GM18907 (cell line): Measurements from ENCODE around the gene OSCAR.

Experiments used
- ATAC-seq: cut with Tn5 transposase; IDR thresholded peaks from one replicate; pipeline ENCODE4 v1.9.1; 2021; ENCODE audit warnings: mild to moderate bottlenecking, moderate library complexity; ENCODE audit not compliant: unreplicated experiment

The OSCAR gene, protein sequence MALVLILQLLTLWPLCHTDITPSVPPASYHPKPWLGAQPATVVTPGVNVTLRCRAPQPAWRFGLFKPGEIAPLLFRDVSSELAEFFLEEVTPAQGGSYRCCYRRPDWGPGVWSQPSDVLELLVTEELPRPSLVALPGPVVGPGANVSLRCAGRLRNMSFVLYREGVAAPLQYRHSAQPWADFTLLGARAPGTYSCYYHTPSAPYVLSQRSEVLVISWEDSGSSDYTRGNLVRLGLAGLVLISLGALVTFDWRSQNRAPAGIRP

DNA sequence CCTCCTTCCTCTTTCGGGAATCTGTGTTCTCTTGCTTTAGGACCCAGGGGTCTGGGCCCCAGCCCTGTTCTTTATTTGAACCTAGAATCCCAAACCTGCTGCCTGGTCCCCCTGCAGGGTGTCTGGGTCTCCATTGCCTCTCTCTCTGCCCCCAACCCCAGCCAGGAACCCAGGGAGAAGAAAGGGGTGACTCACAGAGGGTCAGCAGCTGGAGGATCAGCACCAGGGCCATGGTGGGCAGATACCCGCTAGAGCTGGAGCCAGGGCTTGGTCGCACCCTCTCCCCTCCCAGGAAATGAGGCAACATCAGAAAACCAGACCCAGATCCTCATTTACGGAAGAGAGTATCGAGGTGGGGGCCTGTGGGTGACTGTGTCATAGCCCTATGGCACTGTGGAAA is at the start of gene OSCAR:
OSCAR (minus strand) TSS at position 243 of the 400 bp plus-strand sequence; CDS start at position 232, 11 bp downstream.
- no peak for ATAC-seq

DNA sequence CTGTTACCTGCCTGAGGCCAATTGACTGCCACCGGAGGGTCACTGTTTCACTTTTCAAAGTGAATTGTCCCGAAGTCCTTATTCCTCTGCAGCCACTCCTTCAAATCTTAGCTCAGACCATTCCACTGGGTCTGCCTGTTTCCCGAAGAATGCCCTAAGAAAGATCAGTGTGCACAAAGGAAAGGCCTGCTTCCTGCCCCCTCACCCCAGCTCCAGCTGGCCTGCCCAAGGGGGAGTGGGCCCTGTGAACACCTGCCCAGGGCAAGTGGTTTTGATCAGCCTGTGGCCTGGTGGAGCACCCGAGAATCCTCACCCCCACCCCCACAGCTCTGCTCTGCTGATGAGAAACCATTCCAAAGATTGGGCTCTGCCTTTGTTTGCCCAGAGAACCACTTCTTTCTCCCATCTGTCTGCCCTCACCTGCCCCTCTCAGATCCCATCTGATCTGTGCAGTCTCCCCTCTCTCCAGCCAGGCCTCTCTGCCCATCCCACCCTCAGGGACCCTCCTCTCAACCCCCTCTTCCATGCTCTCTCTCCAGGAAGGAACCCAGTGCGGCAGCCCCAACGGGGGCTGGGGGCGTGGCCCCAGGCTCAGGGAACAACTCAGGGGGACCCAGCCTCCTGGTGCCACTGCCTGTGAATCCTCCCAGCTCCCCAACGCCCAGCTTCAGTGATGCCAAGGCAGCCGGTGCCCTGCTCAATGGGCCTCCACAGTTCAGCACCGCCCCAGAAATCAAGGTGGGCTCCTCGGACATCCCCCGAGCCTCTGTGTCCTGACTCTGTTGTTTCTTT is 48.6 kb upstream of the OSCAR start:
- ATAC-seq, result no peak

DNA sequence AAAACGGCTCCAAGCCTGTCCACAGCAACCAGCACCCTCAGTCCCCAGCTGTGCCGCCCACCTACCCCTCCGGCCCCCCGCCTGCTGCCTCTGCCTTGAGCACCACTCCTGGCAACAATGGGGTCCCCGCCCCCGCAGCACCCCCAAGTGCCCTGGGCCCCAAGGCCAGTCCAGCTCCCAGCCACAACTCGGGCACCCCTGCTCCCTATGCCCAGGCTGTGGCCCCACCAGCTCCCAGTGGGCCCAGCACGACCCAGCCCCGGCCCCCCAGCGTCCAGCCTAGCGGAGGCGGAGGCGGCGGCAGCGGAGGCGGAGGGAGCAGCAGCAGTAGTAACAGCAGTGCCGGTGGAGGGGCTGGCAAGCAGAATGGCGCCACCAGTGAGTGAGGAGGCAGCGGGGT is 47.6 kb upstream of the OSCAR start:
- no peak for ATAC-seq

DNA sequence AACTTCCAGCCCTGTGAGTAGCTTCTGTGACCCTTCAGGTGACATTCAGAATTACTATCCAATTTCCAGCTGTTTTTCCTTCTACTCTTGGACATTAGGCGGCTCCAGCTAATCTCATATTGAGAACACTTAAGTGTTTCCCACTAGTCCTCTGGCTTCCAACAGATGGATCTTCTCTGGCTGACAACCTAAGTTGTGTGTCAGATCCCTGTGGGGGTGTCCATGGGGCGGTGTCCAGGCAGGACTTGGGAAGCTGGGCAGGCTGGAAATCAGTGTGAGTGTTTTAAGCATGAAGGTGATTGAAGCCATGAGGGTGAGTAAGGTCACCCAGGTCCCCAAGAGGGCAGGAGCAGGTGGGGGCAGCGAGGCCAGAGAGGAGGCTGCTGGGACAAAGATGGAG is 47.1 kb upstream of the OSCAR start:
- ATAC-seq, result no peak

DNA sequence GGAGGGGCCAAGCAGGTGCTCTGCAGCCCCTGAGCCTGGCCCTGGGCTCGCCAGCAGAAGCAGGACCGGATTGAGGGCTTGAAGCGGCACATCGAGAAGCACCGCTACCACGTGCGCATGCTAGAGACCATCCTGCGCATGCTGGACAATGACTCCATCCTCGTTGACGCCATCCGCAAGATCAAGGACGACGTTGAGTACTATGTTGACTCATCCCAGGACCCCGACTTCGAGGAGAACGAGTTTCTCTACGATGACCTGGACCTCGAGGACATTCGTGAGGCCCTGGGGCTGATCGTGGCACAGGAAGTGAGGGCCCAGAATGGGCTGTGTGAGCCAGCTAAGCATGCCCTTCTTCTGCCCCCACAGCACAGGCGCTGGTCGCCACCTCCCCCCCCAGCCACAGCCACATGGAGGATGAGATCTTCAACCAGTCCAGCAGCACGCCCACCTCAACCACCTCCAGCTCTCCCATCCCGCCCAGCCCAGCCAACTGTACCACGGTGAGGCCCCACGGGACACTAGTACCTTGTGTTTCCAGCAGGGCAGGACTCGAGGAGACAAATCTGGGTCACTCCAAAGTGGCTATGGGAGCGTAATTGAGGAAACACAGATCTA is 45.0 kb upstream of the OSCAR start:
- ATAC-seq, result no peak

DNA sequence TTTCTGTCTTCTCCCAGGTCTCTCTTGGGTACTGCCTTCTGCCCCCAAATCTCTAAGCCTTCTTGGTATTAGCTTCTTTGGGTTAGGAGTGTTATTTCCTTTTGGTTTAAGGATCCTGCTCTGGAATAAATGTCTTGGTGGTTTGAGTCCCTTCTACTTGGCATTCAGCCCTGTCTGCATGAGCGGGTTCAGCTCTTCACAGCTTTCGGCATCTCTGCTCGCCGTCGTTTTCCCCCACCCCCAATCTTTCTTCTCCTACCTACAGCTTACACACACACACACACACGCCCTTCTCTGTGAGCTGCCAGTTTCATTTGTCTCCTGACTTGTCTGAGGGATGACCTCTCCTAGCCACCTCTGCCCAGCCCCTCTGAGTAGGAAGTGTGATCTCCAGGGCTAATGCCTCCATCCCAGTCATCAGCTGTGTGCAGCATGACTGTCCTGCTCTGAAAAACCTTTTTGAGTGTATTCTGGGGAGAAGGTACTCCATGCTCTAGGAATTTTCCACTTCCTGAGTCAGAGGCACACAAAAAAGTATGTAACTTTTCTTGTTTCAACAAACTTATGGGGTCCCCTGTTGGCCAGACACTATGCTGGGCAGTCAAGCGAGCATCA is 41.7 kb upstream of the OSCAR start:
- ATAC-seq, result no peak

DNA sequence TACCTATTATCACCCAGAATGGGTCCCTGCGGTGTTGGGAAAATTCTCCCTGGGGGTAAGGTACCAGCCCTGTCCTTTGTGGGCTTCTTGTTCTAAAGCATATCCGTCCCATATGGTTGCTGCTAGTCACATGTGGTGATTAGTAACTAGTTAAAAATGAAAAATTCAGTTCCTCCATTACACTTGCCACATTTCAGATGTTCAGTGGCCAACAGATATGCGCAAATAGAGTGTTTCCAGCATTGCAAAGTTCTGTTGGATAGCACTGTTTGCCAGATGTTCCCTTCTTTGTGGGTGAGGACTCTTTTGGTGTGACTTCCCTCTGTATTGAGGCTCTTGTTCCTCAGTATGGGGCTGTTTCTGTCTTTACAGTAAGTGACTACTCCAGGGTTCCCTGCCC is 40.8 kb upstream of the OSCAR start:
- no peak for ATAC-seq

DNA sequence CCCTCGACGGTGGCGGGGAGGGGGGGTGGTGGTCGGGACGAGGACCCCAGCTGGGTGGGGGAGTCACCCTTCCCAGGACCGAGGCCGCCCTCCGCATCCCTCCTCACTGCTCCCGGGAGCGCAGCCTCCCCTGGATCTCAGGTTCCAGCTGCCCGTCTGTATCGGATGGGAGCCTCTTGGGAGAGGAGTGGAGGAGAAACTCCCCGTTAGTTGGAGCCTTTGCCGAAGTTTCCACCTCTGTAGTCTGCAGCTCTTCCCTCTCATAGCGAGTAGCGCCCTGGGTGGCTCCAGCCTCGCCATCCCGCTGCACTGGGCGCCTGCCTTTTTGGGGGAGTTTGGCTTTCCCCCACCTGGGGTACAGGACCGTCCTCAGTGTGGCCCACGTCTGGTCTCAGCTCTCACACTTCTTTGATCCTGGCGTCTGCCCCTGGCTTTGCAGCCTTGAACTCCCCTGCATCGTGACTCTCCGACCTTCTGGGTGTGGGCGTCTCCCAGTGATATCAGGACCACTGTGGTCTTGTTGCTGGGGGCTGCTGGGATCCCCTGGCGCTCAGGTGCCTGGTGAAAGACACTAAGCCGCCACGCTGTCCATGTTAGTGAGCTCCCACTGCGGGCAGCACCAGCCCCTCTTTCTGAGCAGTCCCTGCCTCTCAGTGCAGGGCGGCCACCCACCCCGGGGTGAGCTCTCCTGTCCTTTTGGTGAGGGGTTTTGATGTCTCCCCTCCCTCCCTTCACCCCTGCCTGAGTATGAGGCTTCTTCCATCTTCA is 38.1 kb upstream of the OSCAR start:
- no peak for ATAC-seq

DNA sequence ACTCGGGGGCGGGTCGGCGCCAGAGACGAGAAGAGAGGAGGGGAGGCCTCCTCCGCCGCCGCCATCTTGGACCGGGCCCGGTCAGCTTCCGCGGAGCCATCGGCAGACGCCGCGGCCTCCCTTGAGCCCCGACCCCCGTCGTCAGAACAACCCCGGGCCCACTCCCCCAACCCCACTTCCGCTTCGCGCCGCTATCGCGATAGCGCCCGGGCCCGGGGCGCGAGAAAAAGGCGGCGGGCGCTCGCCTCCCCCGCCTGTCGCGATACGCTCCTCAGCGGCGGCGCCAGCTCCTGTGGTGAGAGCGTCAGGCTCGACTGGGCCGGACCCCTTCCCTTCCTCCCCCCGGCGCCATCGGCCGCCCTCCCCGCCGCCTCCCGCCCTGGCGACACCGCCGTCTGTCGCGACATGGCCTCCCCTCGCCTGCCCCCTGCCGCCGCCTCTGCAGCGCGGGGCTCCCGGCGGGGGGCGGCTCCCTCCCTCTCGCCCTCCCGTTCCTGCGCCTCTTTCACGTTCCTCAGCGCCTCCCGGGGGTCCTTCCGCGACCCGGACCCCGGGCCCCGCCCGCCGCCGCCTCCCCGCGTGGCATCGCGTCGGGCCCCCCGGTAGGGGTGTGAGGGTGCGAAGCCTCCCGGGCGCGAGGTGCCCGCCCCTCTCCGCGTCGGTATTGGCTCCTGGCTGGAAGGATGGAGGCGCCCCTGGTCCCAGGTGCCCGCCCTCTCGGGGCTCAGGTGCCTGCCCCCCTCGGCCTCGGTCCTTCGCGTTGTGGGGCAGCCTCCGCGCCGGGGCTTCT is 37.3 kb upstream of the OSCAR start, which contains the start of gene CNOT3:
CNOT3 (plus strand) TSS at position 64 of the 790 bp plus-strand sequence. CDS start 5,217 bp downstream, outside the sequence.
- no peak for ATAC-seq

DNA sequence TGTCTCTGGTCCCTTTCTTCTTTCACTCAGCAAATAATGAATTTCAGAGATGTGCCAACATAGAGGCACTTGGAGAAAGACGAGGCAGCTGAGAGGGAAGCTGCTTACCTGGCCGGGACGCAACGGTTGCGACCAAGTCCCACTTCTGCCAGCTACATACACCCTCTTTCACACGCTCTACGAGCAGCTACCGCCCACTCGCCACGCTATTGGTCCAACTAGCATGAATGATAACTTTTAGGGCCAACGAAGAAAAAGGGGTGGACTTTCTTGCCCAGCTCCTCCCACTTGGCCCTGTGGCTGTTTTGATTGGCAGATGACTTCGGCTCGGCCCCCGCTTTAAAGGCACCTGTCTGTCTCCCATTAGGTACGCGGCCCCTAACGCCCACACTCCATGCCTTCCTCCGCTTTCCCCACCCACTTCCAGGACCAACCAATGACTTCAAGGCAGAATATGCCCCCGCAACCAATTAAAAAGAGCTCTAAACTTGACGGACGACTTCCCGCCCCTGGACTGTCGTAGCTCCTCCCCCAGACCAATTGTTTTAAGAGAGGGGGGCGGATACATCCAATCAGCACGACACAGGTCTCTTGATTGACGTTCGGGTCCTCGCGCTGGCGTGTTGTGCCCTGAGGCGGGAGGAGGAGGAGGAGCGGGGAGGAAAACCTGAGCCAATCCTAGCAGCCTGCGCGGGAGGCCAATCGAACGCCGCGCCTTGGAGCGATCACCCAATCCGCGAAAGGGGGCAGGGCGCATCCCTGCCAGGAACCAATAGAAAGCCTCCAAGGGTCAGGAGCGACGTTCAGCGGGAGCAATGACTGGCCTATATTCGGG is 36.5 kb upstream of the OSCAR start:
- ATAC-seq, result peak; percentile 83

DNA sequence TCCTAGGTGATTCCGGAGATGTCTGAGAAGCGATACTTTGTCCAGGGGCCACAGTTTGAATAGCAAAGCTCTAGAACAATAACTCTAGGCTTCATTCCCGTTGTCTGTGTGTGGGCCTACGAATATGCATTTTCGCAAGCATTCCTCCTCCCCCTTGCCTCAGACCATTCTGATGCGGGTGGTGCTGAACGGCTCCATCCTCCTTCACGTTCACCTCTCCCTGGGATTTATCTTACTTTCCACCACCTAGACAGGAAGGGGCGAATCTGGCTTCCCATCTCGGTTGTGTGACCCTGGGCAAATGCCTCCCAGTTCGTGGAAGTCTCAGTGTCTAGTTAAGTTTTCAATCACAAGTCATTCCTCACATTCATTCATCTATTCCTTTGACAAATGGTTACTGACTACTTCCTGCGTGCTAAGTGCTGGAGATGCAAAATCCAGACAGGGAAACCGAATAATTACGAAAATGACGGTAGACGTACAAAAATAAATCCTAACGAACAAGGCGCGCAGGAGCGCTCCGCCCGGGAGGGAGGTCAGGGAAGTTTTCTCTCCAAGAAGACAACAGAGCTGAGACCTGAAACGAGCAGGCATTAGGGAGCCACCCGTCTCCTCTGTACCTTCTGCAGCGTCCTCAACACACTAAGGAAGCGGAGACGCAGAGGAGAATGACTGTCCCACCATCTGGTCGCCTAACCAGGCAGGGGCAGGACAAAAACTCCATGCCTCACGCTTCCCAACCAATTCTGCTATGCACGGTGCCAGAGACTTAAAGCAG is 35.7 kb upstream of the OSCAR start:
- ATAC-seq, result no peak

DNA sequence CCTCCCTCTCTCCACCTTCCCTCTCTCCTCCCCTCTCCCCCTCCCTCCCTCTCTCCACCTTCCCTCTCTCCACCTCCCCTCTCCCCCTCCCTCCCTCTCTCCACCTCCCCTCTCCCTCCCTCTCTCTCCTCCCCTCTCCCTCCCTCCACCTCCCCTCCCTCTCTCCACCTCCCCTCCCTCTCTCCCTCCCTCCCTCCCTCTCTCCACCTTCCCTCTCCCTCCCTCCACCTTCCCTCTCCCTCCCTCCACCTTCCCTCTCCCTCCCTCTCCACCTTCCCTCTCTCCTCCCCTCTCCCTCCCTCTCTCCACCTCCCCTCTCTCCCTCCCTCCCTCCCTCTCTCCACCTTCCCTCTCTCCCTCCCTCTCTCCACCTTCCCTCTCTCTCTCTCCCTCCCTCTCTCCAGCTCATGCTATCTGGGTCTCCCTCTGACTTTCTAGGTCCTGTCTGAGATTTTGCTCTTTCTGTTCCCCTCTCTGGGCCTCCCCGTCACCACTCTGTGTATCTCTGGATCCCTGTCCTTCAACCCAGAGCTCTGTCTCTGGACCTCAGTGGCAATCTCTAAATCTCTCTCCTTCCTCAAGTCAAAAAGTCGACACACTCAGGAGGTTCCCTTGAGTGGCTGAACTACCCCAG is 33.5 kb upstream of the OSCAR start:
- ATAC-seq, result no peak

DNA sequence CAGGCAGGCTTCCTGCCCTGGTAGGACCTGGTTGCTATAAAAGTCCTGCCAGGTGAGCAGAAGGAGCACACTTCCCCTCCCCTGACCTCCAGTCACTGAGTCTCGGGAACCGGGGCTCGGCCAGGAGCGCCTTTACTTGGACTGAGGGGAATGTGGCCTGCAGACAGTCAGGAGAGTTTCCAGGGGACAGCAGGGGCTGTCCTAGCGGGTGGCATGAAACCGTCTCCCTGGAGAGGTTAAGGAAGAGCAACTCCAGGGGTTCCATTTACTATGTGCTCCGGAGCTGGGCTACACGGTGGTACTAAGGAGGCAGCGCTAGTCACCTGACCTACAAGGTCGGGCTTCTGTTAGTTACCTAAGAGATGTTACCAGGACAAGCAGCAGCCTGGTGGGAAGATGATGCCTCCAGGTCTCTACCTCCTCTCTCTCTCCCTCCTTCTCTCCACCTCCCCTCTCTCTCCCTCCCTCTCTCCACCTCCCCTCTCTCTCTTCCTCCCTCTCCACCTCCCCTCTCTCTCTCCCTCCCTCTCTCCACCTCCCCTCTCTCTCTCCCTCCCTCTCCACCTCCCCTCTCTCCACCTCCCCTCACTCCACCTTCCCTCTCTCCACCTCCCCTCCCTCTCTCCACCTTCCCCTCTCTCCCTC is 32.8 kb upstream of the OSCAR start:
- ATAC-seq, result no peak

DNA sequence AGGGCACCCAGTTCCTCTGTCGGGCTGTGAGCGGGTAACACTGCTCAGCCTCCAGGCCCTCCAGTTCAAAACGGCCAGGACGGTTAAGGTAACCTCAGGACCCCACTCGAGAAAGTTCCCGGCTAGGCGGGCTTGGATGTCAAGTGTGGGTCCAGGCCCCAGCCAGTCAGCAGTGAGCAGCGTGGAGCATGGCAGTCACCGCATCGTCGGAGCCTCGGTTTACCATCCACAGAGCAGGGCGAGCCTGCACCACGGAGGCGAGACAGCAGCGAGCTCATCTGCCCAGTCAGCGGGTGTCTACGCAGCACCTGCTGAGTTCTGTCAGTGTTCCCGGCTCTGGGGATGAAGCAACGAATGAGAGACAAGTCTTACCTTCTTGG is 29.0 kb upstream of the OSCAR start:
- no peak for ATAC-seq

DNA sequence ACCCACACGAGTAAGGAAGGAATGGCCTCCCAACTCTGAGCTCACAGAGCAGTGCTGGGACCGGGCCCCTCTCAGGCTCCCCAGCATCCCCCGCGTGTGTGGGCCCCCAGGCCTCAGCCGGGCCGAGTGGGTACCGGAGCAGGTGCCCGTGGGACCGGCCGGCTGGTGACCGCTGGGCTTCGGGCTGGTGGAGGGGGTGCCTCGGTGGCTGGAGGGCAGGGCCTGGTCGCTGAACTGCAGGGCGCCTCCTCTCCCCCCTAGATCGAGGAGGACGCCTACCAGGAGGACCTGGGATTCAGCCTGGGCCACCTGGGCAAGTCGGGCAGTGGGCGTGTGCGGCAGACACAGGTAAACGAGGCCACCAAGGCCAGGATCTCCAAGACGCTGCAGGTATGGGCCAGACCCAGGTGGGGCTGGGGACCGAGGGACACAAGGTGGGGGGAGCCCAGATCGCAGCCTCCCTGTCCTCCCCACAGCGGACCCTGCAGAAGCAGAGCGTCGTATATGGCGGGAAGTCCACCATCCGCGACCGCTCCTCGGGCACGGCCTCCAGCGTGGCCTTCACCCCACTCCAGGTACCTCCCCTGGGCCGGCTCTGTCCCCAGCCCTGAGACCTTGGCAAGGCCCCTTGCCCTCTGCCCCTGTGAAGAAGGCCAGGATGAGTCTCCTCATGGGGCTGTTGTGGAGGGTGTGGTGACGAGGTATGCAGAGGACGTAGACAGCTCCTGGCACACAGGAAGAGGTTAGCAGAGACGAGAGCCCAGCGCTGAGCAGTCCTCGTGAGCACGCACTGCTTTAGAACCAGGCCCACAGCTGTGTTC is 28.4 kb upstream of the OSCAR start:
- no peak for ATAC-seq

DNA sequence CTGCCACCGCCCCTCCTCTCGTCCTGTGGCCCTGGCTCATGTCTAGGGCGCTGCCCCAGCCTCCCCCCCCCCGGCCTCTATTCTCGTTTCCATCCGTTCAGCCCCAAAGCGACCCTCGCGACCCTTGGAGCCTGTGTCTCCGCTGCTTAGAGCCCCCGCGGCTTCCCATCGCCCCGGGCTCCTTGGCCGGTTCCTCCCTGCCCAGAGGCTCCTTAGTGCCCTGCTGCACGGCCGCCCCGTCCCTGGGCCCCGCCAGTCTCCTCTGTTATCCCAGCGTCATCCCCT is 27.8 kb upstream of the OSCAR start:
- no peak for ATAC-seq
